Adrenal gland (tissue), 12 donors: ENCODE measurements around the gene ZNF428. TPM values are rescaled to one million over a fixed set of nuclear protein-coding genes. Genes with fewer than 3 reads are reported as not detected.

Source experiments
- DNase-seq, 7 donors: peaks; one replicate each; pipeline ENCODE4 v3.0.0-alpha.2; 2019 to 2020
- H3K27ac ChIP-seq, 5 donors: fragments of 200-600 bp; sonication (generic) in 4 of 5; 1 replicate in 3 of 5; 2 replicates in 2 of 5; pipeline versions ENCODE4 v1.5.1 to v1.8.0; 2016 to 2020; ENCODE audit warnings: mild to moderate bottlenecking in 1 of 5
- H3K27me3 ChIP-seq: fragments of 200-600 bp; 2 replicates; pipeline ENCODE4 v1.8.0; 2021
- H3K36me3 ChIP-seq, 2 donors: fragments of 200-600 bp; replicated peaks in 1 of 2; 1 replicate in 1 of 2; 2 replicates in 1 of 2; pipeline versions ENCODE4 v1.5.1 to v1.8.0; 2018 to 2022
- H3K4me1 ChIP-seq, 2 donors: fragments of 200-600 bp; replicated peaks in 1 of 2; 1 replicate in 1 of 2; 2 replicates in 1 of 2; pipeline versions ENCODE4 v1.5.1 to v1.8.0; 2018 to 2021
- H3K4me3 ChIP-seq, 4 donors: fragments of 200-600 bp; sonication (generic) in 3 of 4; one replicate each; pipeline ENCODE4 v1.5.1; 2016 to 2018
- H3K9me3 ChIP-seq, 3 donors: fragments of 200-600 bp; sonication (generic) in 1 of 3; replicated peaks in 1 of 3; 1 replicate in 2 of 3; 2 replicates in 1 of 3; pipeline versions ENCODE4 v1.5.1 to v1.8.0; 2016 to 2021
- CTCF ChIP-seq, 6 experiments: fragments of 450-650 bp in 4 of 6; fragments of 200-600 bp in 2 of 6; sonication (generic) in 1 of 6; IDR thresholded peaks; 1 replicate in 5 of 6; 2 replicates in 1 of 6; pipeline versions ENCODE4 v1.5.1 to v1.8.0; 2016 to 2021; ENCODE audit warnings: antibody characterized with exemption in 6 of 6, mild to moderate bottlenecking in 2 of 6, moderate library complexity in 1 of 6
- POLR2A ChIP-seq, 2 donors: fragments of 450-650 bp; IDR thresholded peaks; one replicate each; pipeline ENCODE4 v1.6.1; 2017; ENCODE audit warnings: antibody characterized with exemption in 2 of 2, mild to moderate bottlenecking in 2 of 2, moderate library complexity in 1 of 2
- WGBS, 4 donors: extraction: QIAGEN DNeasy Blood & Tissue Kit in 2 of 4; methylation state at CpG; one replicate each; pipeline versions ENCODE4 v1.1.5 to v1.1.7; 2013 to 2017; 5-methylcytosine and 5-hydroxymethylcytosine counted together
- intact Hi-C, 2 donors: fragments of 100-400 bp; cut with DNase I; formaldehyde crosslinking; loops; one replicate each; pipeline versions ENCODE4 v1.14.1 to v1.15.0; 2022 to 2023
- polyA plus RNA-seq, 3 donors: library from polyadenylated mRNA; stranded (reverse); fragments of 200-250 nt in 2 of 3; fragments of 350-450 nt in 1 of 3; fragmentation: Illumina TruSeq in 1 of 3; extraction: RNeasy Lipid Tissue Mini Kit (QIAGEN cat#74804) in 1 of 3; gene quantifications; one replicate each; pipeline ENCODE4 v1.2.3, GENCODE V29; 2013 to 2014
- total RNA-seq, 9 donors: library from RNA; depleted of rRNA in 4 of 9; stranded (reverse); fragments of >200 nt in 4 of 9; fragments of 120-200 nt in 1 of 9; fragmentation: NEBNext Ultra II Directional in 1 of 9; extraction: Animal tissue kit (Norgen Biotek cat#: 25700) in 1 of 9; gene quantifications; one replicate each; pipeline versions ENCODE4 v1.1.0 to v1.2.4, GENCODE V29; 2013 to 2023
- donor health status: healthy with polysubstance abuse.
- donor health status: Bipolar disorder and iron deficiency.
- donor health status: DM: yes; HTN: yes; CAD: no.
- donor health status: DM: no; HTN: no; CAD: no.
- donor health status: DM: no; HTN: no; CAD: no.
- donor health status: DM: yes; HTN: yes; CAD: no.

Gene ZNF428
- total and polyA plus RNA-seq, 12 donors = 10.3 to 214 (median 58.8) TPM

DNA sequence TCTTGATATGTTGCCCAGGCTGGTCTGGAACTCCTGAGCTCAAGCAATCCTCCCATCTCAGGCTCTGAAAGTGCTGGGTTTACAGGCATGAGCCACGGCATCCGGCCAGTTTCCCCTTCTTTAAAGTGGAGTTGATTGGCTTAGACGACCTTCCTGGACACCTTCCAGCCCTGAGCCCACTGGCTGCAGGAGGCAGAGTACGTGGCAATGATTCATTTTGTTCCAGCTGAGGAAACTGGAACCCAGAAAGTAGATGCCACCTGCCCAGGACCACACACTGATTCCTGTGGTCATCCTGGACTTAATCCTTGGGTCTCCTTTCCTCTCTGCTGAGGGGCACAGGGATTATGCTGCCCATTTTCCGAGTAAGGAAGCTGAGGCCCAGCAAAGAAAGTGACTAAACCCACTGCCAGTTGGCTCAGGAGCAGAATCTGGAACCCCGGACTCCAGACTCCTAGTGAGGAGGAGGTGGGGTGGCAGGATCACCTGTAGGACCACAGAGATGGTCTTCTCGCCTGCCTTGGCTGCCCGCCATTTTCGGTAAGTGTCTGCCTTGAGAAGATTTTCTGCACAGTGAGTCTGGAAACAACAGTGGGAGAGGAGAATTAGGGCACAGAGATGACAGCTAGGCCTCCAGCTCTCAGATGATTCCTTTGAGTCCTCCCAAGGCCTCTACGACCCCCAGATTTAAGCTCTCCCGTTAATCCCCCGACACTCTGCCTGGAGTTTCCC lies 44.8 kb downstream of the ZNF428 start:
- no peak for TF ChIP-seq CTCF (IDR thresholded peaks at IDR 0.05)
- no peak for TF ChIP-seq POLR2A (IDR thresholded peaks at IDR 0.05)
- Histone ChIP-seq H3K4me3 (peak overlapping the region in 2 of 4 donors; percentile 65 to 72), H3K9me3 (no peaks in the 10 kb centered on the region), H3K27me3 (no peaks in the 10 kb centered on the region), H3K4me1 (peaks cover 9 to 20% of the 10 kb centered on the region in 2 donors), H3K36me3 (no peaks in the 10 kb centered on the region), H3K27ac (peak overlapping the region in 4 of 5 donors; percentile 69 to 86 (median 80))
- 19 to 34% (median 29%) methylated on average over 10 to 12 of the region's 12 CpGs for WGBS, 4 donors
- intact Hi-C loops = no loop called here
- DNase-seq = peak in 1 of 7 donors; percentile 64

- Histone ChIP-seq H3K4me3 (no peak overlapping the region), H3K4me1 (peaks cover 9 to 20% of the 10 kb centered on the region in 2 donors), H3K36me3 (no peaks in the 10 kb centered on the region), H3K27me3 (no peaks in the 10 kb centered on the region), H3K9me3 (no peaks in the 10 kb centered on the region), H3K27ac (no peak overlapping the region)
- intact Hi-C loops = no loop called here
- no peak for DNase-seq
- TF ChIP-seq CTCF (IDR thresholded peaks at IDR 0.05) (no peak), POLR2A (IDR thresholded peaks at IDR 0.05) (no peak)
- WGBS, 4 donors = 81 to 89% (median 83%) methylated on average over 3 of the region's 3 CpGs
Observed at GRCh38 chr19:43572171-43572588, 47.2 kb downstream of the ZNF428 start.

- no peak overlapping the region for H3K4me3 ChIP-seq
- TF ChIP-seq POLR2A (IDR thresholded peaks at IDR 0.05) = no peak
- no peak for TF ChIP-seq CTCF (IDR thresholded peaks at IDR 0.05)
- no peak overlapping the region for H3K27ac ChIP-seq
- H3K9me3 ChIP-seq = no peaks in the 10 kb centered on the region
- peaks cover 9 to 15% of the 10 kb centered on the region in 2 donors for H3K4me1 ChIP-seq
- WGBS, 4 donors = 71 to 91% (median 82%) methylated on average over 3 to 5 of the region's 5 CpGs
- H3K27me3 ChIP-seq = no peaks in the 10 kb centered on the region
- intact Hi-C loops = no loop called here
- DNase-seq = no peak
- no peaks in the 10 kb centered on the region for H3K36me3 ChIP-seq
Observed at GRCh38 chr19:43570174-43570791, 49.1 kb downstream of the ZNF428 start.

DNA sequence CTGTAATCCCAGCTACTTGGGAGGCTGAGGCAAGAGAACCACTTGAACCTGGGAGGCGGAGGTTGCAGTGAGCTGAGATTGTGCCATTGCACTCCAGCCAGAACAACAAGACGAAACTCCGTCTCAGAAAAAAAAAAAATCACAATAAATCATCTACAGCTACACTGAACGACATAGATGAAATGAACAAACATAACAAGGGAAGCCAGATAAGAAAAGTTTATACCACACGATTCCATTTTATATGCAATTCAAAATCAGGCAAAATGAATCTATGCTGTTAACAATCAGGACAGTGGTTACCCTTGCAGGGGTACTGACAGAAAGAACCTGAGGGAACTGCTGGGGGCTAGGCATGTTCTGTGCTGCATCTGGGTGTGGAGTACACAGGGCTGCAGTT lies 49.8 kb downstream of the ZNF428 start:
- peaks cover 5 to 10% of the 10 kb centered on the region in 2 donors for H3K4me1 ChIP-seq
- H3K27ac ChIP-seq = no peak overlapping the region
- WGBS, 4 donors = 50 to 70% (median 57%) methylated on average over 5 of the region's 5 CpGs
- H3K36me3 ChIP-seq = no peaks in the 10 kb centered on the region
- no peak for DNase-seq
- intact Hi-C loops = no loop called here
- no peak for TF ChIP-seq POLR2A (IDR thresholded peaks at IDR 0.05)
- no peak for TF ChIP-seq CTCF (IDR thresholded peaks at IDR 0.05)
- H3K27me3 ChIP-seq = no peaks in the 10 kb centered on the region
- no peaks in the 10 kb centered on the region for H3K9me3 ChIP-seq
- H3K4me3 ChIP-seq = no peak overlapping the region
